HepG2 (cell line): ENCODE data around the gene CPNE8. TPM values are rescaled to one million over a fixed set of nuclear protein-coding genes. Genes with fewer than 3 reads are reported as not detected.

Experiments
- ATAC-seq: fragments of 200-7000 bp; cut with Tn5 transposase; 3 replicates; pipeline ENCODE4 v1.9.1; 2020; ENCODE audit warnings: mild to moderate bottlenecking, moderate library complexity
- BruUV-seq: library from RNA; stranded (reverse); fragments of 400-500 nt; replicated peaks from 2 replicates; lab custom pipeline; 2021; lab: Mats Ljungman, UMichigan
- CTCF ChIA-PET: fragments of 300-600 bp; formaldehyde crosslinking; extraction: SDS; loops from one replicate; lab custom pipeline; 2021; ENCODE audit warnings: low total read pairs, inconsistent platforms, low intra/inter-chr PET ratio; lab: Yijun Ruan, JAX
- POLR2A ChIA-PET: fragments of 350-600 bp; sonication (Branson Sonifier 250); formaldehyde crosslinking; loops from one replicate; lab custom pipeline; 2020; ENCODE audit warnings: antibody characterized with exemption, inconsistent platforms; lab: Yijun Ruan, JAX
- DNase-seq: peaks from one replicate; pipeline ENCODE4 v3.0.0-alpha.2; 2015; ENCODE audit warnings: low spot score
- FAIRE-seq: peaks from 3 replicates; lab custom pipeline; 2011; peaks lifted over from hg19 to GRCh38; lab: Jason Lieb, UNC
- H2AFZ ChIP-seq: one replicate; pipeline ENCODE4 v1.6.1; 2011; ENCODE audit warnings: low read length, inconsistent platforms
- H3K27ac ChIP-seq: fragments of 300-600 bp; 3 replicates; pipeline ENCODE4 v1.8.0; 2011; ENCODE audit warnings: mixed run types, mild to moderate bottlenecking, mixed read lengths, low read length, inconsistent platforms; ENCODE audit not compliant: insufficient read depth; ENCODE audit errors: extremely low read length
- H3K27me3 ChIP-seq, 2 experiments: fragments of 200-600 bp in 1 of 2; 2 replicates in 1 of 2; 3 replicates in 1 of 2; pipeline versions ENCODE4 v1.6.0 to v1.8.0; 2011; ENCODE audit warnings: low read length in 2 of 2, mild to moderate bottlenecking in 2 of 2, moderate library complexity in 2 of 2, inconsistent platforms in 1 of 2; ENCODE audit not compliant: insufficient read depth in 2 of 2, control insufficient read depth in 1 of 2
- H3K36me3 ChIP-seq, 2 experiments: fragments of 200-600 bp in 1 of 2; replicated peaks in 1 of 2; 2 replicates in 1 of 2; 3 replicates in 1 of 2; pipeline versions ENCODE4 v1.5.1 to v1.8.0; 2011; ENCODE audit warnings: low read length in 2 of 2, inconsistent platforms in 1 of 2; ENCODE audit not compliant: insufficient read depth in 2 of 2, control insufficient read depth in 1 of 2
- H3K4me1 ChIP-seq: 2 replicates; pipeline ENCODE4 v1.5.1; 2012; ENCODE audit warnings: low read length, inconsistent platforms; ENCODE audit not compliant: insufficient read depth
- H3K4me2 ChIP-seq: 2 replicates; pipeline ENCODE4 v1.6.0; 2011; ENCODE audit warnings: low read depth, low read length, inconsistent platforms
- H3K4me3 ChIP-seq, 3 experiments: fragments of 200-600 bp in 1 of 3; sonication (generic), shearing (Covaris generic) in 1 of 3; replicated peaks in 1 of 3; 2 replicates each; pipeline ENCODE4 v1.5.1; 2011 to 2016; ENCODE audit warnings: low read length in 3 of 3, inconsistent platforms in 2 of 3, low read depth in 2 of 3, mild to moderate bottlenecking in 2 of 3, control low read depth in 1 of 3, mixed read lengths in 1 of 3; ENCODE audit not compliant: insufficient read depth in 1 of 3
- H3K79me2 ChIP-seq: one replicate; pipeline ENCODE4 v1.6.1; 2011; ENCODE audit warnings: low read length, inconsistent platforms; ENCODE audit not compliant: insufficient read depth
- H3K9ac ChIP-seq: 2 replicates; pipeline ENCODE4 v1.6.0; 2011; ENCODE audit warnings: mild to moderate bottlenecking, low read depth, low read length, inconsistent platforms; ENCODE audit not compliant: insufficient read depth
- H3K9me3 ChIP-seq: 2 replicates; pipeline ENCODE4 v1.5.1; 2012; ENCODE audit warnings: mild to moderate bottlenecking, low read length
- H4K20me1 ChIP-seq: 2 replicates; pipeline ENCODE4 v1.6.0; 2011; ENCODE audit warnings: inconsistent platforms, mild to moderate bottlenecking, low read length, moderate library complexity; ENCODE audit not compliant: insufficient read depth
- CSRNP2 ChIP-seq: sonication (generic); formaldehyde crosslinking; conservative IDR thresholded peaks from 2 replicates; pipeline ENCODE4 v1.8.0; 2022; ENCODE audit warnings: low read depth, missing genetic modification reagents
- SKIL ChIP-seq: sonication (generic); formaldehyde crosslinking; IDR thresholded peaks from 2 replicates; pipeline ENCODE4 v1.8.0; 2022; ENCODE audit warnings: missing genetic modification reagents, mild to moderate bottlenecking, moderate library complexity, borderline replicate concordance
- ZNF276 ChIP-seq: sonication (generic); formaldehyde crosslinking; IDR thresholded peaks from 2 replicates; pipeline ENCODE4 v1.4.0; 2020; ENCODE audit warnings: mild to moderate bottlenecking, low read depth, missing genetic modification reagents
- WGBS: methylation state at CpG from one replicate; pipeline ENCODE4 v1.1.6; 2017; ENCODE audit warnings: low lambda C conversion rate; 5-methylcytosine and 5-hydroxymethylcytosine counted together
- in situ Hi-C: cut with HindIII; loops from 2 replicates; pipeline ENCODE4 v1.10.0; 2017; ENCODE audit warnings: low pct_unique_long_range_greater_than_20kb; ENCODE audit not compliant: extremely low pct_ligation_motif_present
- intact Hi-C: fragments of 100-400 bp; cut with micrococcal nuclease; formaldehyde crosslinking; loops from one replicate; pipeline ENCODE4 v1.10.0; 2022; ENCODE audit not compliant: unreplicated experiment
- polyA plus RNA-seq, 8 experiments: library from polyadenylated mRNA; depleted of rRNA in 3 of 8; stranded (reverse) in 7 of 8; unstranded in 1 of 8; fragments of >200 nt; fragmentation: Illumina TruSeq in 4 of 8; extraction: Trizol in 4 of 8; gene quantifications; 2 replicates each; pipeline versions ENCODE4 v1.2.1 to v1.2.3, GENCODE V29; 2011 to 2016; ENCODE audit warnings: low read depth in 4 of 8, missing spikeins in 1 of 8, mixed read lengths in 1 of 8; ENCODE audit not compliant: insufficient read depth in 1 of 8
- total RNA-seq, 5 experiments: library from RNA; depleted of rRNA; stranded (reverse); fragments of >200 nt; fragmentation: Illumina TruSeq; extraction: Trizol; gene quantifications; 2 replicates each; pipeline ENCODE4 v1.2.3, GENCODE V29; 2016; ENCODE audit warnings: low read depth in 1 of 5

The CPNE8 gene
- total and polyA plus RNA-seq, 2 of the 13 experiments (the other 11 are each of a cell fraction or from before 2014, with no cell fraction given), result 2.4 to 2.7 TPM

- TF ChIP-seq ZNF276 (CRISPR knock-in tag), result no peak
- TF ChIP-seq SKIL (CRISPR knock-in tag), result no peak
Observed at GRCh38 chr12:38904537-38905479, 583 bp downstream of the CPNE8 start (continued).

- Histone ChIP-seq H2AFZ (no peak overlapping the region), H3K27me3 (0 out of 5 replicates have a peak, but pooled peaks cover 0 to 6% of the 10 kb centered on the region in 2 experiments), H3K36me3 (no peaks in the 10 kb centered on the region), H3K4me3 (no peak overlapping the region), H3K9ac (no peak overlapping the region), H3K4me2 (no peak overlapping the region), H3K4me1 (peaks cover 20% of the 10 kb centered on the region; the same call in 1 of the 2 replicates), H3K27ac (no peak overlapping the region), H3K9me3 (no peaks in the 10 kb centered on the region), H4K20me1 (no peaks in the 10 kb centered on the region), H3K79me2 (no peaks in the 10 kb centered on the region)
- DNase-seq (no peak), FAIRE-seq (no peak), ATAC-seq (no peak)
- POLR2A ChIA-PET, result no interaction called here
- intact Hi-C loops (loop anchor here (10.0 kb wide), 1 partner anchor 579 kb away; no protein-coding TSS in a partner anchor), in situ Hi-C loops (loop anchor here (25.0 kb wide), 2 partner anchors 566 to 766 kb away; no protein-coding TSS in a partner anchor)
- CTCF ChIA-PET, result no interaction called here
- TF ChIP-seq CSRNP2 (CRISPR knock-in tag), result no peak
- WGBS, result 68% methylated on average over 3 of the region's 3 CpGs
- no TSS peak for BruUV-seq
Observed at GRCh38 chr12:38903596-38903995, 1.8 kb downstream of the CPNE8 start.
